Thyroid gland (tissue), 4 donors: ENCODE measurements around the gene RUFY2.

Source experiments
- POLR2A ChIP-seq, 2 donors: fragments of 450-650 bp; IDR thresholded peaks; one replicate each; pipeline ENCODE4 v1.6.1; 2017; ENCODE audit warnings: antibody characterized with exemption in 2 of 2, mild to moderate bottlenecking in 2 of 2, moderate library complexity in 1 of 2
- TF ChIP-seq, protein P1 (sequence below), 6 experiments: fragments of 200-600 bp in 3 of 6; fragments of 450-650 bp in 3 of 6; sonication (generic) in 3 of 6; IDR thresholded peaks; one replicate each; pipeline ENCODE4 v1.5.1; 2016 to 2019; ENCODE audit warnings: antibody characterized with exemption in 6 of 6, mild to moderate bottlenecking in 2 of 6, inconsistent platforms in 1 of 6, moderate library complexity in 1 of 6

- TF ChIP-seq, protein P1, sequence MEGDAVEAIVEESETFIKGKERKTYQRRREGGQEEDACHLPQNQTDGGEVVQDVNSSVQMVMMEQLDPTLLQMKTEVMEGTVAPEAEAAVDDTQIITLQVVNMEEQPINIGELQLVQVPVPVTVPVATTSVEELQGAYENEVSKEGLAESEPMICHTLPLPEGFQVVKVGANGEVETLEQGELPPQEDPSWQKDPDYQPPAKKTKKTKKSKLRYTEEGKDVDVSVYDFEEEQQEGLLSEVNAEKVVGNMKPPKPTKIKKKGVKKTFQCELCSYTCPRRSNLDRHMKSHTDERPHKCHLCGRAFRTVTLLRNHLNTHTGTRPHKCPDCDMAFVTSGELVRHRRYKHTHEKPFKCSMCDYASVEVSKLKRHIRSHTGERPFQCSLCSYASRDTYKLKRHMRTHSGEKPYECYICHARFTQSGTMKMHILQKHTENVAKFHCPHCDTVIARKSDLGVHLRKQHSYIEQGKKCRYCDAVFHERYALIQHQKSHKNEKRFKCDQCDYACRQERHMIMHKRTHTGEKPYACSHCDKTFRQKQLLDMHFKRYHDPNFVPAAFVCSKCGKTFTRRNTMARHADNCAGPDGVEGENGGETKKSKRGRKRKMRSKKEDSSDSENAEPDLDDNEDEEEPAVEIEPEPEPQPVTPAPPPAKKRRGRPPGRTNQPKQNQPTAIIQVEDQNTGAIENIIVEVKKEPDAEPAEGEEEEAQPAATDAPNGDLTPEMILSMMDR (IDR thresholded peaks at IDR 0.05) = no peak
- no peak for TF ChIP-seq POLR2A (IDR thresholded peaks at IDR 0.05)
Measured at GRCh38 chr10:68435803-68436202, 28.7 kb upstream of the RUFY2 start.
